ENCODE data around the gene SIN3A. TPM values are rescaled to one million over a fixed set of nuclear protein-coding genes. Genes with fewer than 3 reads are reported as not detected.

SIN3A gene
- total and polyA plus RNA-seq, 2 donors from 2014 or later = 9.2 to 74.3 TPM

DNA sequence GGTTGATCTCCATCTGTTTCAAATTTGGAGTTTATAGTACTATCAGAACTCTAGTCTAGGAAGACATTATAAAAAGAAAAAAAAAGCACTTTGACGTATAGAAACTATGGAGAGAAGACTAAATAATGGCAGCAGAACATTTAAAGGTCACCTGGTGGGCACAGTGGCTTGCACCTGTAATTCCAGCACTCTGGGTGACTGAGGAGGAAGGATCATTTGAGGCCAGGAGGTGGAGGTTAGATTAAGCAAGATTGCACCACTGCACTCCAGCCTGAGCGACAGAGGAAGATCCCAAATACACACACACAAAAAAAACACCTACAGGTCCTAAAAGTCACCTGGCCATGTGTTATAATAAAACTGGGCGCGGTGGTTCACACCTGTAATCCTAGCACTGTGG is 13.8 kb downstream of the SIN3A start:
- Histone ChIP-seq H3K4me3 (ENCODE audit: low read length in 3 of 3) (no peak overlapping the region), H3K27me3 (ENCODE audit: control insufficient read depth, insufficient read depth, low read length) (no peaks in the 10 kb centered on the region), H3K36me3 (ENCODE audit: control insufficient read depth in 2 of 3, insufficient read depth in 3 of 3, low read length in 3 of 3) (no peaks in the 10 kb centered on the region), H3K27ac (ENCODE audit: low read depth in 2 of 2, low read length in 2 of 2) (no peak overlapping the region), H3K9me3 (ENCODE audit: control insufficient read depth in 2 of 3, insufficient read depth in 1 of 3, low read length in 3 of 3) (no peaks in the 10 kb centered on the region), H3K9ac (ENCODE audit: low read length in 3 of 3) (no peak overlapping the region), H3K4me1 (ENCODE audit: control insufficient read depth in 2 of 3, insufficient read depth in 2 of 3, low read depth in 1 of 3, low read length in 3 of 3) (no peaks in the 10 kb centered on the region)
- TF ChIP-seq, protein P1, sequence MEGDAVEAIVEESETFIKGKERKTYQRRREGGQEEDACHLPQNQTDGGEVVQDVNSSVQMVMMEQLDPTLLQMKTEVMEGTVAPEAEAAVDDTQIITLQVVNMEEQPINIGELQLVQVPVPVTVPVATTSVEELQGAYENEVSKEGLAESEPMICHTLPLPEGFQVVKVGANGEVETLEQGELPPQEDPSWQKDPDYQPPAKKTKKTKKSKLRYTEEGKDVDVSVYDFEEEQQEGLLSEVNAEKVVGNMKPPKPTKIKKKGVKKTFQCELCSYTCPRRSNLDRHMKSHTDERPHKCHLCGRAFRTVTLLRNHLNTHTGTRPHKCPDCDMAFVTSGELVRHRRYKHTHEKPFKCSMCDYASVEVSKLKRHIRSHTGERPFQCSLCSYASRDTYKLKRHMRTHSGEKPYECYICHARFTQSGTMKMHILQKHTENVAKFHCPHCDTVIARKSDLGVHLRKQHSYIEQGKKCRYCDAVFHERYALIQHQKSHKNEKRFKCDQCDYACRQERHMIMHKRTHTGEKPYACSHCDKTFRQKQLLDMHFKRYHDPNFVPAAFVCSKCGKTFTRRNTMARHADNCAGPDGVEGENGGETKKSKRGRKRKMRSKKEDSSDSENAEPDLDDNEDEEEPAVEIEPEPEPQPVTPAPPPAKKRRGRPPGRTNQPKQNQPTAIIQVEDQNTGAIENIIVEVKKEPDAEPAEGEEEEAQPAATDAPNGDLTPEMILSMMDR (IDR thresholded peaks at IDR 0.05; ENCODE audit: borderline replicate concordance, extremely low read depth, insufficient read depth) = no peak
- DNase-seq (no peak), FAIRE-seq (no peak)
- intact Hi-C loops (cut with DNase I) = no loop called here

DNA sequence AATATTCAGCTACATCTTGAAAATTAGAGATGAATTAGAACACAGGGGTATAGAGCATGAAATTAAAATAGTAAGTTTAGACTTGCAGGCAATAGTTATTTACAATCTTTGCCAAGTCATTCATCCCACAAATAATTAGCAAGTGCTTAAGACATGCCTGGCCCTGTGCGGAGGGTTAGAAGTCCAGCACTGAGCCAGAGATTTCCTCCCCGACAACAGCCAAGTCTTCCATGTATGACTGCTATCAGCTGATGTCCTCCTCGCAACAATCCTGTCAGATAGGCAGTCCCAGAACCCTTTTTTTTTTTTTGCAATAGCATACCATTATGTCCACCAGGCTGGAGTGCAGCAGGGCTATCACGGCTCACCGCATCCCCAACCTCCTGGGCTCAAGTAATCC is 14.6 kb downstream of the SIN3A start:
- FAIRE-seq (no peak), DNase-seq (peak in 2 of 5 donors; percentile 16 to 22)
- Histone ChIP-seq H3K36me3 (ENCODE audit: control insufficient read depth in 2 of 3, insufficient read depth in 3 of 3, low read length in 3 of 3) (no peaks in the 10 kb centered on the region), H3K9ac (ENCODE audit: low read length in 3 of 3) (no peak overlapping the region), H3K4me3 (ENCODE audit: low read length in 3 of 3) (no peak overlapping the region), H3K4me1 (ENCODE audit: control insufficient read depth in 2 of 3, insufficient read depth in 2 of 3, low read depth in 1 of 3, low read length in 3 of 3) (no peaks in the 10 kb centered on the region), H3K9me3 (ENCODE audit: control insufficient read depth in 2 of 3, insufficient read depth in 1 of 3, low read length in 3 of 3) (no peaks in the 10 kb centered on the region), H3K27me3 (ENCODE audit: control insufficient read depth, insufficient read depth, low read length) (no peaks in the 10 kb centered on the region), H3K27ac (ENCODE audit: low read depth in 2 of 2, low read length in 2 of 2) (no peak overlapping the region)
- intact Hi-C loops (cut with DNase I) = no loop called here
- TF ChIP-seq, protein P1 (IDR thresholded peaks at IDR 0.05; ENCODE audit: borderline replicate concordance, extremely low read depth, insufficient read depth) = no peak

DNA sequence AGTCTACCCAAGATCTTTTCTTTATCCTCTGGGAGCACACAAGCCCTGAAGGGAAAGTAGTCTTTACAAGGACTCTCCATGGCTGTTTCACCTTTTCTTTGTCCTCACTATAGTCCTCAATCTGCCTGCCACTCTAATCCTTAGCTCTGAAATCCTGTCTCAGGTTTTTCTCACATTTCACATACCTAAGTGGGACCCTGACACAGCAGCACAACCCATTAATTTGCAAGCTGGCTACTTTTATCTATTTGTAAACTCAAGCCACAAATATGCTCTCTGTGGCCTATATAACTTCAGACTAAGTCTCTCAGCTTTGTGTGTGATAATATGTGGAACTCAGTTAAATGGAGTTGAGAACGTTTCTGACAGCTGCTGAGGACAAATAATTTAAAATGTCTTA is 19.8 kb downstream of the SIN3A start:
- DNase-seq = no peak
- intact Hi-C loops (cut with DNase I) = no loop called here
- FAIRE-seq = no peak
- Histone ChIP-seq H3K4me3 (ENCODE audit: low read length in 3 of 3) (no peak overlapping the region), H3K36me3 (ENCODE audit: control insufficient read depth in 2 of 3, insufficient read depth in 3 of 3, low read length in 3 of 3) (peaks cover 3 to 13% (median 5%) of the 10 kb centered on the region in 3 donors), H3K27me3 (ENCODE audit: control insufficient read depth, insufficient read depth, low read length) (no peaks in the 10 kb centered on the region), H3K4me1 (ENCODE audit: control insufficient read depth in 2 of 3, insufficient read depth in 2 of 3, low read depth in 1 of 3, low read length in 3 of 3) (no peaks in the 10 kb centered on the region), H3K9me3 (ENCODE audit: control insufficient read depth in 2 of 3, insufficient read depth in 1 of 3, low read length in 3 of 3) (no peaks in the 10 kb centered on the region), H3K9ac (ENCODE audit: low read length in 3 of 3) (no peak overlapping the region), H3K27ac (ENCODE audit: low read depth in 2 of 2, low read length in 2 of 2) (no peak overlapping the region)
- TF ChIP-seq, protein P1 (IDR thresholded peaks at IDR 0.05; ENCODE audit: borderline replicate concordance, extremely low read depth, insufficient read depth) = no peak

DNA sequence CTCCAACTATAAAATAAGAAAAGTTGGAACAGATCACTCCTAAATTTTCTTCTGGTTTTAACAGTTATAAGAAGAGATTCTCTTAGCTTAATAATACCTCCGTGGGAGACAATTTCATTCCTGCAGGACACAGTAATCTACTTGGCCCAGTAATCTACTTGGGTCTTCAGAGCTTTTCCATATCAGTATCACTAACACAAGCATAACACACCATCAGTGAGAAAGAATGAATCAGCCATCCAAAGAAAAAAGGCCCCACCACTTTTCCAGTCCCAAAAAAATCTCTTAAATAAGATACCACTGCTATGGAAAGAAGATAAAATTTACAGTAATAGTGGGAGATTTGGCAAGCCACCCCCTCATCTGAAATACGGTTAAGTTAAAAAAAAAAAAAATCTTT is 20.2 kb downstream of the SIN3A start:
- H3K27ac ChIP-seq (ENCODE audit: low read depth in 2 of 2, low read length in 2 of 2) = no peak overlapping the region
- H3K4me1 ChIP-seq (ENCODE audit: control insufficient read depth in 2 of 3, insufficient read depth in 2 of 3, low read depth in 1 of 3, low read length in 3 of 3) = no peaks in the 10 kb centered on the region
- TF ChIP-seq, protein P1 (IDR thresholded peaks at IDR 0.05; ENCODE audit: borderline replicate concordance, extremely low read depth, insufficient read depth) = no peak
- DNase-seq (no peak), FAIRE-seq (no peak)
- intact Hi-C loops (cut with DNase I) = no loop called here
- no peaks in the 10 kb centered on the region for H3K27me3 ChIP-seq (ENCODE audit: control insufficient read depth, insufficient read depth, low read length)
- H3K4me3 ChIP-seq (ENCODE audit: low read length in 3 of 3) = no peak overlapping the region
- H3K9me3 ChIP-seq (ENCODE audit: control insufficient read depth in 2 of 3, insufficient read depth in 1 of 3, low read length in 3 of 3) = no peaks in the 10 kb centered on the region
- peaks cover 3 to 13% (median 5%) of the 10 kb centered on the region in 3 donors for H3K36me3 ChIP-seq (ENCODE audit: control insufficient read depth in 2 of 3, insufficient read depth in 3 of 3, low read length in 3 of 3)
- no peak overlapping the region for H3K9ac ChIP-seq (ENCODE audit: low read length in 3 of 3)
